ENCODE measurements around the gene DPF3.
"Not testable (repeated sequence)": the region's sequence is repeated elsewhere in the genome, so short reads cannot be mapped to it uniquely, and the experiment has no call there.

Gene DPF3

GRCh38 chr14:72748921-72749320, 145.0 kb downstream of the DPF3 start:
- not testable (repeated sequence) for H4K8ac ChIP-seq (ENCODE audit: low read depth, low read length); DNase-seq; H3K27me3 ChIP-seq (ENCODE audit: insufficient read depth, low read length); H3K18ac ChIP-seq (ENCODE audit: low read length); H3K14ac ChIP-seq (ENCODE audit: low read length); H3K4me1 ChIP-seq (ENCODE audit: control insufficient read depth in 1 of 2, insufficient read depth in 2 of 2, low read length in 2 of 2); H3K4ac ChIP-seq (ENCODE audit: low read depth, low read length); H3K27ac ChIP-seq (ENCODE audit: low read depth, low read length); H3K79me1 ChIP-seq (ENCODE audit: low read length); H2AK5ac ChIP-seq (ENCODE audit: low read length); H3K79me2 ChIP-seq (ENCODE audit: control insufficient read depth, insufficient read depth, low read length, poor library complexity); H3K9ac ChIP-seq (ENCODE audit: low read length); H3K9me3 ChIP-seq (ENCODE audit: insufficient read depth, low read depth, low read length); H2BK5ac ChIP-seq (ENCODE audit: low read depth, low read length, poor library complexity); H2BK120ac ChIP-seq (ENCODE audit: insufficient read depth, low read length, poor library complexity); H4K91ac ChIP-seq (ENCODE audit: low read depth, low read length); H3K23ac ChIP-seq (ENCODE audit: low read length); H4K12ac ChIP-seq (ENCODE audit: low read depth, low read length); H3K4me3 ChIP-seq (ENCODE audit: low read depth, low read length); H2BK12ac ChIP-seq (ENCODE audit: low read length); H2AFZ ChIP-seq (ENCODE audit: insufficient read depth, low read length, poor library complexity); H3K4me2 ChIP-seq (ENCODE audit: low read length); H3K36me3 ChIP-seq (ENCODE audit: control insufficient read depth in 1 of 2, insufficient read depth in 2 of 2, low read length in 2 of 2)
- WGBS (ENCODE audit: extremely low coverage, insufficient coverage, insufficient read length) = no CpG with 5 or more reads among the region's 4 CpGs

GRCh38 chr14:72747652-72748051, 146.2 kb downstream of the DPF3 start:
- H3K18ac ChIP-seq (ENCODE audit: low read length) = no peak overlapping the region
- no peak overlapping the region for H2BK12ac ChIP-seq (ENCODE audit: low read length)
- H3K27me3 ChIP-seq (ENCODE audit: insufficient read depth, low read length) = no peaks in the 10 kb centered on the region
- H3K4me1 ChIP-seq (ENCODE audit: control insufficient read depth in 1 of 2, insufficient read depth in 2 of 2, low read length in 2 of 2) = no peaks in the 10 kb centered on the region
- peaks cover 0 to 7% of the 10 kb centered on the region in 2 experiments for H3K36me3 ChIP-seq (ENCODE audit: control insufficient read depth in 1 of 2, insufficient read depth in 2 of 2, low read length in 2 of 2)
- H4K8ac ChIP-seq (ENCODE audit: low read depth, low read length) = no peak overlapping the region
- peaks cover 7% of the 10 kb centered on the region for H3K9me3 ChIP-seq (ENCODE audit: insufficient read depth, low read depth, low read length)
- H3K4me2 ChIP-seq (ENCODE audit: low read length) = no peak overlapping the region
- no peak overlapping the region for H2BK120ac ChIP-seq (ENCODE audit: insufficient read depth, low read length, poor library complexity)
- no peak overlapping the region for H3K4ac ChIP-seq (ENCODE audit: low read depth, low read length)
- no peak overlapping the region for H4K91ac ChIP-seq (ENCODE audit: low read depth, low read length)
- WGBS (ENCODE audit: extremely low coverage, insufficient coverage, insufficient read length) = no CpG with 5 or more reads among the region's 3 CpGs
- H3K27ac ChIP-seq (ENCODE audit: low read depth, low read length) = no peak overlapping the region
- H3K4me3 ChIP-seq (ENCODE audit: low read depth, low read length) = no peak overlapping the region
- no peak overlapping the region for H3K14ac ChIP-seq (ENCODE audit: low read length)
- H3K79me2 ChIP-seq (ENCODE audit: control insufficient read depth, insufficient read depth, low read length, poor library complexity) = no peaks in the 10 kb centered on the region
- H3K79me1 ChIP-seq (ENCODE audit: low read length) = no peaks in the 10 kb centered on the region
- DNase-seq = no peak
- H2AFZ ChIP-seq (ENCODE audit: insufficient read depth, low read length, poor library complexity) = no peak overlapping the region
- H4K12ac ChIP-seq (ENCODE audit: low read depth, low read length) = no peak overlapping the region
- no peak overlapping the region for H2BK5ac ChIP-seq (ENCODE audit: low read depth, low read length, poor library complexity)
- H3K9ac ChIP-seq (ENCODE audit: low read length) = no peak overlapping the region
- no peak overlapping the region for H2AK5ac ChIP-seq (ENCODE audit: low read length)
- H3K23ac ChIP-seq (ENCODE audit: low read length) = no peak overlapping the region

GRCh38 chr14:72745991-72746980, 147.6 kb downstream of the DPF3 start:
- no CpG with 5 or more reads among the region's 20 CpGs for WGBS (ENCODE audit: extremely low coverage, insufficient coverage, insufficient read length)
- no peak overlapping the region for H2BK120ac ChIP-seq (ENCODE audit: insufficient read depth, low read length, poor library complexity)
- no peak overlapping the region for H3K18ac ChIP-seq (ENCODE audit: low read length)
- no peak overlapping the region for H3K23ac ChIP-seq (ENCODE audit: low read length)
- H2AFZ ChIP-seq (ENCODE audit: insufficient read depth, low read length, poor library complexity) = no peak overlapping the region
- no peak overlapping the region for H3K14ac ChIP-seq (ENCODE audit: low read length)
- no peak overlapping the region for H3K4me2 ChIP-seq (ENCODE audit: low read length)
- H4K91ac ChIP-seq (ENCODE audit: low read depth, low read length) = no peak overlapping the region
- no peaks in the 10 kb centered on the region for H3K4me1 ChIP-seq (ENCODE audit: control insufficient read depth in 1 of 2, insufficient read depth in 2 of 2, low read length in 2 of 2)
- no peak overlapping the region for H4K8ac ChIP-seq (ENCODE audit: low read depth, low read length)
- peaks cover 0 to 7% of the 10 kb centered on the region in 2 experiments for H3K36me3 ChIP-seq (ENCODE audit: control insufficient read depth in 1 of 2, insufficient read depth in 2 of 2, low read length in 2 of 2)
- H3K79me2 ChIP-seq (ENCODE audit: control insufficient read depth, insufficient read depth, low read length, poor library complexity) = no peaks in the 10 kb centered on the region
- H3K9me3 ChIP-seq (ENCODE audit: insufficient read depth, low read depth, low read length) = peaks cover 7% of the 10 kb centered on the region
- peak; percentile 8 to 64 for DNase-seq
- H2BK5ac ChIP-seq (ENCODE audit: low read depth, low read length, poor library complexity) = no peak overlapping the region
- no peaks in the 10 kb centered on the region for H3K27me3 ChIP-seq (ENCODE audit: insufficient read depth, low read length)
- H2AK5ac ChIP-seq (ENCODE audit: low read length) = no peak overlapping the region
- no peaks in the 10 kb centered on the region for H3K79me1 ChIP-seq (ENCODE audit: low read length)
- H3K9ac ChIP-seq (ENCODE audit: low read length) = no peak overlapping the region
- H2BK12ac ChIP-seq (ENCODE audit: low read length) = no peak overlapping the region
- no peak overlapping the region for H3K4ac ChIP-seq (ENCODE audit: low read depth, low read length)
- H3K27ac ChIP-seq (ENCODE audit: low read depth, low read length) = no peak overlapping the region
- H4K12ac ChIP-seq (ENCODE audit: low read depth, low read length) = no peak overlapping the region
- H3K4me3 ChIP-seq (ENCODE audit: low read depth, low read length) = no peak overlapping the region

GRCh38 chr14:72745546-72745945, 148.4 kb downstream of the DPF3 start:
- Histone ChIP-seq H3K4me2 (ENCODE audit: low read length) (no peak overlapping the region), H3K9me3 (ENCODE audit: insufficient read depth, low read depth, low read length) (peaks cover 7% of the 10 kb centered on the region), H3K14ac (ENCODE audit: low read length) (no peak overlapping the region), H3K23ac (ENCODE audit: low read length) (no peak overlapping the region), H3K36me3 (ENCODE audit: control insufficient read depth in 1 of 2, insufficient read depth in 2 of 2, low read length in 2 of 2) (peaks cover 0 to 7% of the 10 kb centered on the region in 2 experiments), H3K27me3 (ENCODE audit: insufficient read depth, low read length) (no peaks in the 10 kb centered on the region), H4K8ac (ENCODE audit: low read depth, low read length) (no peak overlapping the region), H3K4me3 (ENCODE audit: low read depth, low read length) (no peak overlapping the region), H2AFZ (ENCODE audit: insufficient read depth, low read length, poor library complexity) (no peak overlapping the region), H3K79me2 (ENCODE audit: control insufficient read depth, insufficient read depth, low read length, poor library complexity) (no peaks in the 10 kb centered on the region), H3K9ac (ENCODE audit: low read length) (no peak overlapping the region), H3K18ac (ENCODE audit: low read length) (no peak overlapping the region), H3K27ac (ENCODE audit: low read depth, low read length) (no peak overlapping the region), H2BK5ac (ENCODE audit: low read depth, low read length, poor library complexity) (no peak overlapping the region), H2AK5ac (ENCODE audit: low read length) (no peak overlapping the region), H4K12ac (ENCODE audit: low read depth, low read length) (no peak overlapping the region), H3K4ac (ENCODE audit: low read depth, low read length) (no peak overlapping the region), H2BK12ac (ENCODE audit: low read length) (no peak overlapping the region), H3K79me1 (ENCODE audit: low read length) (no peaks in the 10 kb centered on the region), H3K4me1 (ENCODE audit: control insufficient read depth in 1 of 2, insufficient read depth in 2 of 2, low read length in 2 of 2) (no peaks in the 10 kb centered on the region), H4K91ac (ENCODE audit: low read depth, low read length) (no peak overlapping the region), H2BK120ac (ENCODE audit: insufficient read depth, low read length, poor library complexity) (no peak overlapping the region)
- no CpG with 5 or more reads among the region's 5 CpGs for WGBS (ENCODE audit: extremely low coverage, insufficient coverage, insufficient read length)
- DNase-seq = peak in 1 of 2 donors; percentile 65

Data from trophoblast cell (in vitro differentiated cells and primary cell).